RWPE2 (cell line): Measurements from ENCODE around the gene EIF4A3.
A peak's percentile ranks its signal among the peaks of the same experiment; 100 is the strongest.

Experiments used
- ATAC-seq: fragments of 200-7000 bp; cut with Tn5 transposase; 3 replicates; pipeline ENCODE4 v1.9.1; 2021; ENCODE audit warnings: low read depth
- DNase-seq: peaks from one replicate; pipeline ENCODE4 v3.0.0-alpha.2; 2020; ENCODE audit warnings: low spot score
- H3K27ac ChIP-seq: fragments of 450-650 bp; 2 replicates; pipeline ENCODE4 v1.5.1; 2017; ENCODE audit warnings: mild to moderate bottlenecking; ENCODE audit not compliant: poor library complexity, severe bottlenecking
- H3K27me3 ChIP-seq: fragments of 250-450 bp; sonication (Bioruptor Pico); 2 replicates; pipeline ENCODE4 v1.5.1; 2021; ENCODE audit warnings: mild to moderate bottlenecking, moderate library complexity; ENCODE audit not compliant: insufficient read depth, poor library complexity, severe bottlenecking
- H3K36me3 ChIP-seq: fragments of 250-450 bp; sonication (Bioruptor Pico); 2 replicates; pipeline ENCODE4 v1.5.1; 2020; ENCODE audit warnings: low read depth, mild to moderate bottlenecking, moderate library complexity
- H3K4me1 ChIP-seq: fragments of 250-450 bp; sonication (Bioruptor Pico); 2 replicates; pipeline ENCODE4 v1.5.1; 2021; ENCODE audit warnings: mild to moderate bottlenecking, moderate library complexity; ENCODE audit not compliant: insufficient read depth, poor library complexity, severe bottlenecking
- H3K4me3 ChIP-seq: fragments of 250-450 bp; sonication (Bioruptor Pico); 2 replicates; pipeline ENCODE4 v1.5.1; 2021; ENCODE audit warnings: mild to moderate bottlenecking, moderate library complexity; ENCODE audit not compliant: severe bottlenecking
- H3K9me3 ChIP-seq: fragments of 250-450 bp; sonication (Bioruptor Pico); 2 replicates; pipeline ENCODE4 v1.5.1; 2021; ENCODE audit warnings: mild to moderate bottlenecking, moderate library complexity; ENCODE audit not compliant: severe bottlenecking
- TF ChIP-seq, protein P1 (sequence below): fragments of 450-650 bp; IDR thresholded peaks from one replicate; pipeline ENCODE4 v1.5.1; 2017; ENCODE audit warnings: mild to moderate bottlenecking, moderate library complexity; ENCODE audit not compliant: poor library complexity, severe bottlenecking

EIF4A3 gene

DNA sequence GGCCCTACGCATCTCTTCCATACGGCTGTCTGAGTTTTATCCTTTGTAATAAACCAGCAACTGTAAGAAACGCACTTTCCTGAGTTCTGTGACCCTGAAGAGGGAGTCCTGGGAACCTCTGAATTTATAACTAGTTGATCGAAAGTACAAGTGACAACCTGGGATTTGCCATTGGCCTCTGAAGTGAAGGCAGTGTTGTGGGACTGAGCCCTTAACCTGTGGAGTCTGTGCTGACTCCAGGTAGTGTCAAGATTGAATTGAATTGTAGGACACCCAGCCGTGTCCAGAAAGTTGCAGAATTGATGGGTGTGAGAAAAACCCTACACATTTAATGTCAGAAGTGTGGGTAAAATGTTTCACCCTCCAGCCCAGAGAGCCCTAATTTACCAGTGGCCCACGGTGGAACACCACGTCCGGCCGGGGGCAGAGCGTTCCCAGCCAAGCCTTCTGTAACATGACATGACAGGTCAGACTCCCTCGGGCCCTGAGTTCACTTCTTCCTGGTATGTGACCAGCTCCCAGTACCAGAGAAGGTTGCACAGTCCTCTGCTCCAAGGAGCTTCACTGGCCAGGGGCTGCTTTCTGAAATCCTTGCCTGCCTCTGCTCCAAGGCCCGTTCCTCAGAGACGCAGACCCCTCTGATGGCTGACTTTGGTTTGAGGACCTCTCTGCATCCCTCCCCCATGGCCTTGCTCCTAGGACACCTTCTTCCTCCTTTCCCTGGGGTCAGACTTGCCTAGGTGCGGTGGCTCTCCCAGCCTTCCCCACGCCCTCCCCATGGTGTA is 44.1 kb downstream of the EIF4A3 start:
- DNase-seq = peak; percentile 67
- ATAC-seq = 0 out of 3 replicates have a peak, but pooled peaks have one; percentile 6
- Histone ChIP-seq H3K9me3 (no peaks in the 10 kb centered on the region), H3K27ac (no peak overlapping the region), H3K4me1 (peaks cover 2% of the 10 kb centered on the region), H3K27me3 (no peaks in the 10 kb centered on the region), H3K36me3 (no peaks in the 10 kb centered on the region), H3K4me3 (no peak overlapping the region)
- TF ChIP-seq, protein P1, sequence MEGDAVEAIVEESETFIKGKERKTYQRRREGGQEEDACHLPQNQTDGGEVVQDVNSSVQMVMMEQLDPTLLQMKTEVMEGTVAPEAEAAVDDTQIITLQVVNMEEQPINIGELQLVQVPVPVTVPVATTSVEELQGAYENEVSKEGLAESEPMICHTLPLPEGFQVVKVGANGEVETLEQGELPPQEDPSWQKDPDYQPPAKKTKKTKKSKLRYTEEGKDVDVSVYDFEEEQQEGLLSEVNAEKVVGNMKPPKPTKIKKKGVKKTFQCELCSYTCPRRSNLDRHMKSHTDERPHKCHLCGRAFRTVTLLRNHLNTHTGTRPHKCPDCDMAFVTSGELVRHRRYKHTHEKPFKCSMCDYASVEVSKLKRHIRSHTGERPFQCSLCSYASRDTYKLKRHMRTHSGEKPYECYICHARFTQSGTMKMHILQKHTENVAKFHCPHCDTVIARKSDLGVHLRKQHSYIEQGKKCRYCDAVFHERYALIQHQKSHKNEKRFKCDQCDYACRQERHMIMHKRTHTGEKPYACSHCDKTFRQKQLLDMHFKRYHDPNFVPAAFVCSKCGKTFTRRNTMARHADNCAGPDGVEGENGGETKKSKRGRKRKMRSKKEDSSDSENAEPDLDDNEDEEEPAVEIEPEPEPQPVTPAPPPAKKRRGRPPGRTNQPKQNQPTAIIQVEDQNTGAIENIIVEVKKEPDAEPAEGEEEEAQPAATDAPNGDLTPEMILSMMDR = no peak

DNA sequence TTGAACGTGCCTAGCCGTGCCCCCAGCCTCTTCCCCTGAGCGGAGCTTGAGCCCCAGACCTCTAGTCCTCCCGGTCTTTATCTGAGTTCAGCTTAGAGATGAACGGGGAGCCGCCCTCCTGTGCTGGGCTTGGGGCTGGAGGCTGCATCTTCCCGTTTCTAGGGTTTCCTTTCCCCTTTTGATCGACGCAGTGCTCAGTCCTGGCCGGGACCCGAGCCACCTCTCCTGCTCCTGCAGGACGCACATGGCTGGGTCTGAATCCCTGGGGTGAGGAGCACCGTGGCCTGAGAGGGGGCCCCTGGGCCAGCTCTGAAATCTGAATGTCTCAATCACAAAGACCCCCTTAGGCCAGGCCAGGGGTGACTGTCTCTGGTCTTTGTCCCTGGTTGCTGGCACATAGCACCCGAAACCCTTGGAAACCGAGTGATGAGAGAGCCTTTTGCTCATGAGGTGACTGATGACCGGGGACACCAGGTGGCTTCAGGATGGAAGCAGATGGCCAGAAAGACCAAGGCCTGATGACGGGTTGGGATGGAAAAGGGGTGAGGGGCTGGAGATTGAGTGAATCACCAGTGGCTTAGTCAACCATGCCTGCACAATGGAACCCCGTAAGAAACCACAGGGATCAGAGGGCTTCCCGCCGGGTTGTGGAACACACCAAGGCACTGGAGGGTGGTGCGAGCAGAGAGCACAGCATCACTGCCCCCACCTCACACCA is 44.8 kb downstream of the EIF4A3 start:
- Histone ChIP-seq H3K27me3 (no peaks in the 10 kb centered on the region), H3K4me1 (peaks cover 2% of the 10 kb centered on the region), H3K9me3 (no peaks in the 10 kb centered on the region), H3K27ac (peak overlapping the region; percentile 11), H3K4me3 (peak overlapping the region; percentile 88), H3K36me3 (no peaks in the 10 kb centered on the region)
- DNase-seq (no peak), ATAC-seq (peak; percentile 44)
- TF ChIP-seq, protein P1 = no peak

DNA sequence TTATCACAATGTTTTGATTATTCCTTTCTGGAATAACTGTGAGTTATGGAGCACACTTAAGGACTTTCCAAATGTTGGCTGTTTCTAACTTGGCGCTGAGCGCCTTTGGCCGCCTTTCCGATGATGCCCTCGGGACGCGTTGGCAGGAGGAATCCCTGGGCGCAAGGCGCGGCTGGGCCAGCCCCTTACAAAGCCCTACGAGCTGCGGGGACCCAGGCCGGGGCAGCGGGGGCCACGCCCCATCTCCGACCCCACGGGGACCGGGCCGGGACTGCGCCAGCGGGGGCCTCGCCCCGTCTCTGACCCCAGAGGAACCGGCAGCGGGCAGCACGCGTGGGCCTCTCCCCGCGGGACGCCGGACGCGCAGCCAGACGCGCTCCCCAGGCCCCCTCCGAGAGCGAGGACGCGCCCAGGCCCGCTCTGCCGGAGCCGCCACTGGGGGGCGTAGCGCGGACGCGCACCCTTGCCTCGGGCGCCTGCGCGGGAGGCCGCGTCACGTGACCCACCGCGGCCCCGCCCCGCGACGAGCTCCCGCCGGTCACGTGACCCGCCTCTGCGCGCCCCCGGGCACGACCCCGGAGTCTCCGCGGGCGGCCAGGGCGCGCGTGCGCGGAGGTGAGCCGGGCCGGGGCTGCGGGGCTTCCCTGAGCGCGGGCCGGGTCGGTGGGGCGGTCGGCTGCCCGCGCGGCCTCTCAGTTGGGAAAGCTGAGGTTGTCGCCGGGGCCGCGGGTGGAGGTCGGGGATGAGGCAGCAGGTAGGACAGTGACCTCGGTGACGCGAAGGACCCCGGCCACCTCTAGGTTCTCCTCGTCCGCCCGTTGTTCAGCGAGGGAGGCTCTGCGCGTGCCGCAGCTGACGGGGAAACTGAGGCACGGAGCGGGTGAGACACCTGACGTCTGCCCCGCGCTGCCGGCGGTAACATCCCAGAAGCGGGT is 45.6 kb downstream of the EIF4A3 start, which contains the start of gene GAA:
Gene GAA (plus strand): TSS at position 571 of the 935 bp plus-strand sequence. CDS start 3,006 bp downstream, outside the sequence.
- Histone ChIP-seq H3K27me3 (no peaks in the 10 kb centered on the region), H3K4me1 (peaks cover 2% of the 10 kb centered on the region), H3K36me3 (no peaks in the 10 kb centered on the region), H3K27ac (peak within 1 kb of the TSS; percentile 11), H3K9me3 (no peaks in the 10 kb centered on the region), H3K4me3 (peak within 1 kb of the TSS; percentile 88)
- ATAC-seq (peak; percentile 65), DNase-seq (peak; percentile 74)
- TF ChIP-seq, protein P1 = peak; percentile 95

DNA sequence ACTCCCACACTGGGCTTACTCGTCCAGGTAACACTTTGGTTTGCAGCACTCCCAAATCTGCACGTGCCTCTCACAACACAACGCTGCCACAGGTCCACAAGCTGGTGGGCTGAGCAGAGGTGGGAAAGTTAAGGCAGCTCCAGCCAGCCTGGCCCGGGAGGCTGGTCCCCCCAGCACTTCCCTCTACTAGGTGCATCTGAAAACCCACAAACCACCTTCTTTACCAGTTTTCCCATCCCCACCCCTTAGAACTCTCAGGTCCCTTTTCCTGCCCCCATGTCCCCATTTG is 46.9 kb downstream of the EIF4A3 start:
- no peak overlapping the region for H3K4me3 ChIP-seq

More for the DNA sequence above, 46.9 kb downstream of the EIF4A3 start:
- DNase-seq (no peak), ATAC-seq (no peak)
- Histone ChIP-seq H3K9me3 (no peaks in the 10 kb centered on the region), H3K36me3 (no peaks in the 10 kb centered on the region), H3K4me1 (peaks cover 2% of the 10 kb centered on the region), H3K27me3 (no peaks in the 10 kb centered on the region), H3K27ac (no peak overlapping the region)
- TF ChIP-seq, protein P1 = no peak
